Liver (tissue), 9 donors: ENCODE results near the gene ARAP2. TPM values are rescaled to one million over a fixed set of nuclear protein-coding genes. Genes with fewer than 3 reads are reported as not detected.

ENCODE experiments used
- DNase-seq: peaks from one replicate; pipeline ENCODE4 v3.0.0-alpha.2; 2017; ENCODE audit warnings: low spot score
- H3K27ac ChIP-seq, 2 donors: one replicate each; pipeline ENCODE4 v1.7.0; 2013; ENCODE audit warnings: inconsistent platforms in 2 of 2, low read length in 2 of 2, control low read depth in 1 of 2, low read depth in 1 of 2, mild to moderate bottlenecking in 1 of 2
- H3K27me3 ChIP-seq, 4 donors: one replicate each; pipeline versions ENCODE4 v1.6.1 to v1.7.0; 2013; ENCODE audit warnings: low read length in 3 of 4, inconsistent platforms in 1 of 4, mild to moderate bottlenecking in 1 of 4, moderate library complexity in 1 of 4; ENCODE audit not compliant: control insufficient read depth in 4 of 4, insufficient read depth in 4 of 4
- H3K36me3 ChIP-seq, 4 donors: one replicate each; pipeline versions ENCODE4 v1.6.1 to v1.7.0; 2013; ENCODE audit warnings: low read length in 3 of 4, mild to moderate bottlenecking in 3 of 4, low read depth in 1 of 4, moderate library complexity in 1 of 4; ENCODE audit not compliant: control insufficient read depth in 4 of 4, insufficient read depth in 3 of 4
- H3K4me1 ChIP-seq, 4 donors: one replicate each; pipeline versions ENCODE4 v1.6.1 to v1.7.0; 2013; ENCODE audit warnings: low read length in 3 of 4, mild to moderate bottlenecking in 3 of 4, moderate library complexity in 1 of 4; ENCODE audit not compliant: control insufficient read depth in 4 of 4, insufficient read depth in 4 of 4
- H3K4me3 ChIP-seq, 3 donors: one replicate each; pipeline versions ENCODE4 v1.6.1 to v1.7.0; 2013; ENCODE audit warnings: low read length in 3 of 3, control low read depth in 1 of 3, low read depth in 1 of 3, mild to moderate bottlenecking in 1 of 3
- H3K9ac ChIP-seq, 2 donors: one replicate each; pipeline ENCODE4 v1.7.0; 2013; ENCODE audit warnings: low read length in 2 of 2, mild to moderate bottlenecking in 2 of 2, moderate library complexity in 2 of 2, control low read depth in 1 of 2, low read depth in 1 of 2
- H3K9me3 ChIP-seq, 4 donors: one replicate each; pipeline versions ENCODE4 v1.6.1 to v1.7.0; 2013; ENCODE audit warnings: low read length in 3 of 4; ENCODE audit not compliant: control insufficient read depth in 4 of 4
- ATF3 ChIP-seq: IDR thresholded peaks from 2 replicates; pipeline ENCODE4 v1.6.1; 2016; ENCODE audit warnings: antibody characterized with exemption
- CTCF ChIP-seq: fragments of 150-350 bp; IDR thresholded peaks from 2 replicates; pipeline ENCODE4 v1.5.1; 2017; ENCODE audit warnings: improper control_type of control experiment, low read depth, low read length; ENCODE audit not compliant: missing input control
- FOXA2 ChIP-seq: IDR thresholded peaks from 2 replicates; pipeline ENCODE4 v1.6.1; 2016; ENCODE audit warnings: antibody characterized with exemption
- GABPA ChIP-seq, 2 donors: IDR thresholded peaks in 1 of 2; conservative IDR thresholded peaks in 1 of 2; 2 replicates each; pipeline ENCODE4 v1.6.1; 2016; ENCODE audit warnings: antibody characterized with exemption in 2 of 2, mild to moderate bottlenecking in 1 of 2, moderate library complexity in 1 of 2
- HNF4G ChIP-seq: IDR thresholded peaks from 2 replicates; pipeline ENCODE4 v1.6.1; 2016; ENCODE audit warnings: antibody characterized with exemption
- JUND ChIP-seq, 2 donors: IDR thresholded peaks; 2 replicates each; pipeline ENCODE4 v1.6.1; 2016; ENCODE audit warnings: antibody characterized with exemption in 2 of 2
- MAX ChIP-seq: IDR thresholded peaks from 2 replicates; pipeline ENCODE4 v1.6.1; 2016; ENCODE audit warnings: antibody characterized with exemption
- NR2F2 ChIP-seq: IDR thresholded peaks from 2 replicates; pipeline ENCODE4 v1.6.1; 2016; ENCODE audit warnings: antibody characterized with exemption
- RAD21 ChIP-seq, 2 donors: IDR thresholded peaks; 2 replicates each; pipeline ENCODE4 v1.6.1; 2016; ENCODE audit warnings: antibody characterized with exemption in 2 of 2, mild to moderate bottlenecking in 2 of 2
- REST ChIP-seq: IDR thresholded peaks from 2 replicates; pipeline ENCODE4 v1.6.1; 2016; ENCODE audit warnings: antibody characterized with exemption, mild to moderate bottlenecking
- RXRA ChIP-seq, 2 donors: IDR thresholded peaks; 2 replicates each; pipeline ENCODE4 v1.6.1; 2017 to 2018; ENCODE audit warnings: antibody characterized with exemption in 2 of 2, mild to moderate bottlenecking in 1 of 2
- SP1 ChIP-seq: IDR thresholded peaks from 2 replicates; pipeline ENCODE4 v1.6.1; 2018; ENCODE audit warnings: antibody characterized with exemption, mild to moderate bottlenecking
- TAF1 ChIP-seq: conservative IDR thresholded peaks from 2 replicates; pipeline ENCODE4 v1.6.1; 2016; ENCODE audit warnings: antibody characterized with exemption, mild to moderate bottlenecking
- ZBTB33 ChIP-seq: IDR thresholded peaks from 2 replicates; pipeline ENCODE4 v1.6.1; 2016; ENCODE audit warnings: antibody characterized with exemption
- WGBS: extraction: QIAGEN DNeasy Blood & Tissue Kit; methylation state at CpG from one replicate; pipeline ENCODE4 v1.1.7; 2013; 5-methylcytosine and 5-hydroxymethylcytosine counted together
- polyA plus RNA-seq, 2 donors: library from polyadenylated mRNA; stranded (reverse) in 1 of 2; unstranded in 1 of 2; fragments of 200-250 nt in 1 of 2; fragments of >200 nt in 1 of 2; fragmentation: Nextera tagmentation in 1 of 2; extraction: Ambion mirVana in 1 of 2; gene quantifications; one replicate each; pipeline versions ENCODE4 v1.2.1 to v1.2.3, GENCODE V29; 2013 to 2015
- total RNA-seq, 2 donors: library from RNA; depleted of rRNA; stranded (reverse); fragments of >200 nt; gene quantifications; one replicate each; pipeline ENCODE4 v1.2.3, GENCODE V29; 2014
- donor health status: healthy.
- donor health status: healthy.
- donor health status: healthy.
- donor health status: healthy.
- donor health status: healthy.

ARAP2 gene
- total and polyA plus RNA-seq, 4 donors, result 1.6 to 23.6 (median 5.4) TPM

GRCh38 chr4:36067116-36067515, 177.2 kb downstream of the ARAP2 start:
- no peak overlapping the region for H3K27ac ChIP-seq
- no peaks in the 10 kb centered on the region for H3K9me3 ChIP-seq
- no peaks in the 10 kb centered on the region for H3K27me3 ChIP-seq
- no peak overlapping the region for H3K9ac ChIP-seq
- no peak for DNase-seq
- peaks cover 0 to 6% (median 0%) of the 10 kb centered on the region in 4 donors for H3K4me1 ChIP-seq
- peaks cover 0 to 20% (median 4%) of the 10 kb centered on the region in 4 donors for H3K36me3 ChIP-seq
- no peak overlapping the region for H3K4me3 ChIP-seq
- TF ChIP-seq RXRA (IDR thresholded peaks at IDR 0.05) (no peak), MAX (no peak), SP1 (no peak), RAD21 (IDR thresholded peaks at IDR 0.05) (no peak), CTCF (no peak), GABPA (IDR thresholded peaks at IDR 0.05 in 1 of 2, conservative IDR thresholded peaks at IDR 0.05 in 1 of 2) (no peak)
- 71% methylated on average over 2 of the region's 2 CpGs for WGBS

- DNase-seq, result no peak
- Histone ChIP-seq H3K4me3 (no peak overlapping the region), H3K36me3 (peaks cover 0 to 15% (median 3%) of the 10 kb centered on the region in 4 donors), H3K9me3 (no peaks in the 10 kb centered on the region), H3K4me1 (peaks cover 0 to 6% (median 0%) of the 10 kb centered on the region in 4 donors), H3K9ac (no peak overlapping the region), H3K27me3 (no peaks in the 10 kb centered on the region), H3K27ac (no peak overlapping the region)
- WGBS, result 92% methylated on average over 1 of the region's 1 CpG
- TF ChIP-seq ZBTB33 (no peak), NR2F2 (no peak), ATF3 (no peak), CTCF (no peak), MAX (no peak), REST (no peak), GABPA (IDR thresholded peaks at IDR 0.05 in 1 of 2, conservative IDR thresholded peaks at IDR 0.05 in 1 of 2) (no peak), RAD21 (IDR thresholded peaks at IDR 0.05) (no peak), JUND (IDR thresholded peaks at IDR 0.05) (no peak), RXRA (IDR thresholded peaks at IDR 0.05) (no peak), TAF1 (no peak), FOXA2 (no peak), HNF4G (no peak)
These were observed 178.9 kb downstream of the ARAP2 start for GRCh38 chr4:36065274-36065871.
